Measurements from ENCODE around the gene LYST.
"Not testable (repeated sequence)": the region's sequence is repeated elsewhere in the genome, so short reads cannot be mapped to it uniquely, and the experiment has no call there.

Gene LYST

GRCh38 chr1:235853653-235854052, 13.1 kb downstream of the LYST start:
- Histone ChIP-seq H2AFZ (ENCODE audit: low read length) (no peak overlapping the region), H4K20me1 (ENCODE audit: insufficient read depth, low read length) (no peaks in the 10 kb centered on the region), H3K36me3 (replicated peaks; ENCODE audit: insufficient read depth, low read length) (no peaks in the 10 kb centered on the region), H3K4me1 (ENCODE audit: low read length) (peaks cover 11% of the 10 kb centered on the region; the same call in 1 of the 2 replicates), H3K9me3 (replicated peaks; ENCODE audit: insufficient read depth, low read length) (no peaks in the 10 kb centered on the region), H3K27me3 (replicated peaks; ENCODE audit: insufficient read depth, low read length) (no peaks in the 10 kb centered on the region), H3K4me3 (ENCODE audit: low read length) (no peak overlapping the region), H3K79me2 (ENCODE audit: low read length) (peaks cover 2% of the 10 kb centered on the region; the same call in 1 of the 2 replicates), H3F3A (ENCODE audit: insufficient read depth, low read length) (no peaks in the 10 kb centered on the region), H3K27ac (ENCODE audit: low read length) (no peak overlapping the region), H3K9me2 (replicated peaks; ENCODE audit: insufficient read depth, low read length) (no peaks in the 10 kb centered on the region), H3K4me2 (ENCODE audit: low read depth, low read length) (no peak overlapping the region), H3K9ac (ENCODE audit: low read length) (no peak overlapping the region)
- no peak for DNase-seq
- no peak for TF ChIP-seq EZH2phosphoT487 (IDR thresholded peaks at IDR 0.05; ENCODE audit: low read length)
- TF ChIP-seq EZH2 (optimal IDR thresholded peaks at IDR 0.05; ENCODE audit: low read depth, low read length), result no peak
- TF ChIP-seq CTCF (IDR thresholded peaks at IDR 0.05; ENCODE audit: low read length), result no peak

GRCh38 chr1:235852887-235853286, 13.8 kb downstream of the LYST start:
- Histone ChIP-seq H3F3A (ENCODE audit: insufficient read depth, low read length) (no peaks in the 10 kb centered on the region), H3K4me2 (ENCODE audit: low read depth, low read length) (no peak overlapping the region), H3K27ac (ENCODE audit: low read length) (no peak overlapping the region), H3K27me3 (replicated peaks; ENCODE audit: insufficient read depth, low read length) (no peaks in the 10 kb centered on the region), H4K20me1 (ENCODE audit: insufficient read depth, low read length) (no peaks in the 10 kb centered on the region), H3K9me3 (replicated peaks; ENCODE audit: insufficient read depth, low read length) (no peaks in the 10 kb centered on the region), H3K9me2 (replicated peaks; ENCODE audit: insufficient read depth, low read length) (no peaks in the 10 kb centered on the region), H3K36me3 (replicated peaks; ENCODE audit: insufficient read depth, low read length) (no peaks in the 10 kb centered on the region), H3K4me1 (ENCODE audit: low read length) (peaks cover 13% of the 10 kb centered on the region; the same call in 1 of the 2 replicates), H2AFZ (ENCODE audit: low read length) (no peak overlapping the region), H3K9ac (ENCODE audit: low read length) (no peak overlapping the region), H3K79me2 (ENCODE audit: low read length) (peaks cover 2% of the 10 kb centered on the region; the same call in 1 of the 2 replicates), H3K4me3 (ENCODE audit: low read length) (no peak overlapping the region)
- TF ChIP-seq EZH2phosphoT487 (IDR thresholded peaks at IDR 0.05; ENCODE audit: low read length) (no peak), EZH2 (optimal IDR thresholded peaks at IDR 0.05; ENCODE audit: low read depth, low read length) (no peak), CTCF (IDR thresholded peaks at IDR 0.05; ENCODE audit: low read length) (no peak)
- no peak for DNase-seq

- no peak overlapping the region for H3K4me3 ChIP-seq (ENCODE audit: low read length)
- no peak for DNase-seq
- H3F3A ChIP-seq (ENCODE audit: insufficient read depth, low read length), result no peaks in the 10 kb centered on the region
- no peaks in the 10 kb centered on the region for H3K9me3 ChIP-seq (replicated peaks; ENCODE audit: insufficient read depth, low read length)
- no peak overlapping the region for H3K27ac ChIP-seq (ENCODE audit: low read length)
- H3K4me1 ChIP-seq (ENCODE audit: low read length), result peaks cover 14% of the 10 kb centered on the region; the same call in 1 of the 2 replicates
- H3K27me3 ChIP-seq (replicated peaks; ENCODE audit: insufficient read depth, low read length), result no peaks in the 10 kb centered on the region
- no peaks in the 10 kb centered on the region for H3K9me2 ChIP-seq (replicated peaks; ENCODE audit: insufficient read depth, low read length)
- H4K20me1 ChIP-seq (ENCODE audit: insufficient read depth, low read length), result no peaks in the 10 kb centered on the region
- H3K9ac ChIP-seq (ENCODE audit: low read length), result no peak overlapping the region
- no peaks in the 10 kb centered on the region for H3K36me3 ChIP-seq (replicated peaks; ENCODE audit: insufficient read depth, low read length)
- H3K4me2 ChIP-seq (ENCODE audit: low read depth, low read length), result no peak overlapping the region
- no peak for TF ChIP-seq EZH2 (optimal IDR thresholded peaks at IDR 0.05; ENCODE audit: low read depth, low read length)
- TF ChIP-seq EZH2phosphoT487 (IDR thresholded peaks at IDR 0.05; ENCODE audit: low read length), result no peak
- no peak for TF ChIP-seq CTCF (IDR thresholded peaks at IDR 0.05; ENCODE audit: low read length)
- no peak overlapping the region for H2AFZ ChIP-seq (ENCODE audit: low read length)
- H3K79me2 ChIP-seq (ENCODE audit: low read length), result no peaks in the 10 kb centered on the region; the same call in 1 of the 2 replicates
Observed at GRCh38 chr1:235851939-235852338, 14.8 kb downstream of the LYST start.

- H3K9me3 ChIP-seq (replicated peaks; ENCODE audit: insufficient read depth, low read length); H3K4me2 ChIP-seq (ENCODE audit: low read depth, low read length); H3K27ac ChIP-seq (ENCODE audit: low read length); H3K27me3 ChIP-seq (replicated peaks; ENCODE audit: insufficient read depth, low read length); H3K4me3 ChIP-seq (ENCODE audit: low read length); H3K9me2 ChIP-seq (replicated peaks; ENCODE audit: insufficient read depth, low read length); DNase-seq; H4K20me1 ChIP-seq (ENCODE audit: insufficient read depth, low read length); H3K4me1 ChIP-seq (ENCODE audit: low read length); H3K79me2 ChIP-seq (ENCODE audit: low read length); H3F3A ChIP-seq (ENCODE audit: insufficient read depth, low read length); H3K9ac ChIP-seq (ENCODE audit: low read length); H3K36me3 ChIP-seq (replicated peaks; ENCODE audit: insufficient read depth, low read length); H2AFZ ChIP-seq (ENCODE audit: low read length): not testable (repeated sequence)
Observed at GRCh38 chr1:235848251-235848650, 18.5 kb downstream of the LYST start.

All from MM.1S (cell line).